Measurements from ENCODE around the gene TMEFF1.

The TMEFF1 gene

GRCh38 chr9:100626949-100627348 is 154.0 kb downstream of the TMEFF1 start:
- DNase-seq = no peak
